Transverse colon (tissue), 4 donors: ENCODE data around the gene NAP1L4.

ENCODE experiments used
- CTCF ChIP-seq, 5 experiments: fragments of 200-600 bp in 3 of 5; fragments of 450-650 bp in 2 of 5; sonication (generic) in 3 of 5; IDR thresholded peaks; 1 replicate in 2 of 5; 2 replicates in 3 of 5; pipeline ENCODE4 v1.5.1; 2016 to 2017; ENCODE audit warnings: antibody characterized with exemption in 5 of 5, inconsistent platforms in 3 of 5, mild to moderate bottlenecking in 2 of 5, moderate library complexity in 1 of 5
- POLR2A ChIP-seq: fragments of 450-650 bp; IDR thresholded peaks from one replicate; pipeline ENCODE4 v1.6.1; 2016; ENCODE audit warnings: antibody characterized with exemption, mild to moderate bottlenecking, moderate library complexity
- POLR2AphosphoS5 ChIP-seq, 3 donors: sonication (generic); formaldehyde crosslinking; IDR thresholded peaks; one replicate each; pipeline ENCODE4 v1.6.1; 2016; ENCODE audit warnings: antibody characterized with exemption in 3 of 3

- TF ChIP-seq CTCF (IDR thresholded peaks at IDR 0.05) (peak; percentile 68 to 96 (median 82)), POLR2AphosphoS5 (IDR thresholded peaks at IDR 0.05) (peak in 2 of 3 donors; percentile 46 to 47), POLR2A (no peak)
These were observed 61.3 kb downstream of the NAP1L4 start for GRCh38 chr11:2930704-2931419.
